H1 (cell line): ENCODE results near the gene RAB36. TPM values are rescaled to one million over a fixed set of nuclear protein-coding genes. Genes with fewer than 3 reads are reported as not detected.
A peak's percentile ranks its signal among the peaks of the same experiment; 100 is the strongest.

Experiments used
- CTCF ChIA-PET: fragments of 300-600 bp; sonication (Branson Sonifier 250); formaldehyde crosslinking; loops from one replicate; lab custom pipeline; 2021; ENCODE audit not compliant: partially characterized antibody; lab: Charles Lee
- POLR2A ChIA-PET: fragments of 300-600 bp; sonication (Branson Sonifier 250); formaldehyde crosslinking; loops from one replicate; lab custom pipeline; 2021; ENCODE audit warnings: inconsistent platforms; ENCODE audit not compliant: partially characterized antibody; lab: Charles Lee
- DNase-seq, 2 experiments: peaks; one replicate each; pipeline versions ENCODE4 v3.0.0 to v3.0.0-alpha.2; 2010 to 2022; ENCODE audit warnings: low spot score in 2 of 2, low read depth in 1 of 2, mixed read lengths in 1 of 2
- FAIRE-seq: peaks from 2 replicates; lab custom pipeline; 2011; peaks lifted over from hg19 to GRCh38; lab: Jason Lieb, UNC
- H2AFZ ChIP-seq: 2 replicates; pipeline ENCODE4 v1.8.1; 2012; ENCODE audit warnings: low read length, inconsistent platforms
- H2AK5ac ChIP-seq: 2 replicates; pipeline ENCODE4 v1.6.1; 2013; ENCODE audit warnings: low read depth, low read length
- H2BK120ac ChIP-seq: replicated peaks from 2 replicates; pipeline ENCODE3; 2013; ENCODE audit warnings: low read depth, low read length, inconsistent platforms
- H2BK12ac ChIP-seq: 2 replicates; pipeline ENCODE4 v1.6.1; 2013; ENCODE audit warnings: low read depth, low read length
- H2BK15ac ChIP-seq: 2 replicates; pipeline ENCODE4 v1.6.1; 2013; ENCODE audit warnings: low read length
- H2BK20ac ChIP-seq: 2 replicates; pipeline ENCODE4 v1.6.1; 2013; ENCODE audit warnings: low read length
- H2BK5ac ChIP-seq: 2 replicates; pipeline ENCODE4 v1.6.1; 2013; ENCODE audit warnings: low read depth, low read length
- H3K14ac ChIP-seq: 2 replicates; pipeline ENCODE4 v1.6.1; 2013; ENCODE audit warnings: inconsistent platforms; ENCODE audit not compliant: insufficient read length
- H3K18ac ChIP-seq: 2 replicates; pipeline ENCODE4 v1.6.1; 2013; ENCODE audit warnings: low read length; ENCODE audit errors: extremely low read depth
- H3K23ac ChIP-seq: 2 replicates; pipeline ENCODE4 v1.6.1; 2013; ENCODE audit warnings: inconsistent platforms; ENCODE audit not compliant: insufficient read length
- H3K23me2 ChIP-seq: 2 replicates; pipeline ENCODE4 v1.6.1; 2013; ENCODE audit warnings: low read depth, low read length
- H3K27ac ChIP-seq: 2 replicates; pipeline ENCODE4 v1.6.1; 2011; ENCODE audit warnings: low read depth, low read length, inconsistent platforms
- H3K27me3 ChIP-seq, 4 experiments: replicated peaks in 1 of 4; 1 replicate in 1 of 4; 2 replicates in 3 of 4; pipeline versions ENCODE4 v1.6.1 to v1.8.1; 2011 to 2013; ENCODE audit warnings: low read length in 3 of 4, mild to moderate bottlenecking in 3 of 4, inconsistent platforms in 2 of 4, mixed read lengths in 2 of 4, moderate library complexity in 1 of 4; ENCODE audit not compliant: control insufficient read depth in 3 of 4, insufficient read depth in 3 of 4; ENCODE audit errors: extremely low read depth in 1 of 4
- H3K36me3 ChIP-seq, 4 experiments: 2 replicates each; pipeline versions ENCODE4 v1.6.1 to v1.8.1; 2011 to 2013; ENCODE audit warnings: mild to moderate bottlenecking in 4 of 4, low read length in 3 of 4, moderate library complexity in 2 of 4, control low read depth in 1 of 4, inconsistent platforms in 1 of 4; ENCODE audit not compliant: insufficient read depth in 4 of 4, control insufficient read depth in 2 of 4
- H3K4ac ChIP-seq: replicated peaks from 2 replicates; pipeline ENCODE3; 2013; ENCODE audit warnings: low read length, low read depth, mixed read lengths, inconsistent platforms; ENCODE audit not compliant: insufficient read length
- H3K4me1 ChIP-seq, 4 experiments: replicated peaks in 1 of 4; 1 replicate in 1 of 4; 2 replicates in 3 of 4; pipeline versions ENCODE4 v1.6.1 to v1.8.1; 2011 to 2013; ENCODE audit warnings: low read length in 3 of 4, inconsistent platforms in 2 of 4, mixed read lengths in 1 of 4; ENCODE audit not compliant: insufficient read depth in 4 of 4, control insufficient read depth in 3 of 4
- H3K4me2 ChIP-seq, 2 experiments: 2 replicates each; pipeline versions ENCODE4 v1.6.1 to v1.8.1; 2011 to 2013; ENCODE audit warnings: low read depth in 2 of 2, low read length in 2 of 2, control low read depth in 1 of 2, inconsistent platforms in 1 of 2, mild to moderate bottlenecking in 1 of 2; ENCODE audit not compliant: insufficient read depth in 1 of 2
- H3K4me3 ChIP-seq, 4 experiments: fragments of 200-600, 300-600 bp in 1 of 4; sonication (generic), shearing (Covaris generic), sonication (Bioruptor Twin) in 1 of 4; 2 replicates each; pipeline versions ENCODE4 v1.5.1 to v1.8.1; 2011 to 2016; ENCODE audit warnings: low read length in 4 of 4, low read depth in 3 of 4, control low read depth in 2 of 4, inconsistent platforms in 2 of 4, mild to moderate bottlenecking in 2 of 4, mixed read lengths in 1 of 4, moderate library complexity in 1 of 4; ENCODE audit not compliant: insufficient read depth in 2 of 4; ENCODE audit errors: extremely low read depth in 1 of 4
- H3K56ac ChIP-seq: replicated peaks from 2 replicates; pipeline ENCODE3; 2013; ENCODE audit warnings: low read depth, mild to moderate bottlenecking, mixed read lengths, low read length, inconsistent platforms; ENCODE audit not compliant: insufficient read length
- H3K79me1 ChIP-seq: 2 replicates; pipeline ENCODE4 v1.6.1; 2013; ENCODE audit warnings: low read depth, low read length, control low read depth
- H3K79me2 ChIP-seq, 2 experiments: 2 replicates each; pipeline versions ENCODE4 v1.6.1 to v1.8.1; 2012 to 2013; ENCODE audit warnings: low read length in 2 of 2, mild to moderate bottlenecking in 2 of 2, inconsistent platforms in 1 of 2; ENCODE audit not compliant: insufficient read depth in 2 of 2, control insufficient read depth in 1 of 2
- H3K9ac ChIP-seq, 4 experiments: replicated peaks in 1 of 4; 1 replicate in 1 of 4; 2 replicates in 3 of 4; pipeline versions ENCODE4 v1.6.1 to v1.8.1; 2011 to 2013; ENCODE audit warnings: low read depth in 3 of 4, low read length in 3 of 4, control low read depth in 2 of 4, mild to moderate bottlenecking in 2 of 4, moderate library complexity in 2 of 4, inconsistent platforms in 1 of 4; ENCODE audit errors: extremely low read depth in 1 of 4
- H3K9me3 ChIP-seq, 2 experiments: 2 replicates each; pipeline versions ENCODE4 v1.6.1 to v1.8.1; 2012 to 2013; ENCODE audit warnings: mild to moderate bottlenecking in 2 of 2, moderate library complexity in 2 of 2, control low read depth in 1 of 2, inconsistent platforms in 1 of 2, low read depth in 1 of 2, low read length in 1 of 2, mixed read lengths in 1 of 2; ENCODE audit not compliant: insufficient read depth in 2 of 2
- H4K20me1 ChIP-seq, 2 experiments: replicated peaks in 1 of 2; 2 replicates each; pipeline versions ENCODE3 to v1.8.1; 2011 to 2013; ENCODE audit warnings: inconsistent platforms in 2 of 2, low read length in 2 of 2, mild to moderate bottlenecking in 1 of 2; ENCODE audit not compliant: insufficient read depth in 2 of 2, control insufficient read depth in 1 of 2
- H4K5ac ChIP-seq: 2 replicates; pipeline ENCODE4 v1.6.1; 2013; ENCODE audit warnings: low read length, low read depth, mixed read lengths, inconsistent platforms; ENCODE audit not compliant: insufficient read length
- H4K8ac ChIP-seq: 2 replicates; pipeline ENCODE4 v1.8.0; 2013; ENCODE audit warnings: mild to moderate bottlenecking, moderate library complexity, low read length, inconsistent platforms; ENCODE audit not compliant: insufficient read depth; ENCODE audit errors: extremely low read depth
- H4K91ac ChIP-seq: replicated peaks from 2 replicates; pipeline ENCODE3; 2013; ENCODE audit warnings: low read length, mixed read lengths, inconsistent platforms; ENCODE audit not compliant: insufficient read length
- CTCF ChIP-seq, 3 experiments: IDR thresholded peaks; 1 replicate in 2 of 3; 2 replicates in 1 of 3; pipeline versions ENCODE4 v1.5.1 to v1.6.1; 2011; ENCODE audit warnings: low read length in 3 of 3, mild to moderate bottlenecking in 3 of 3, inconsistent platforms in 2 of 3, low read depth in 1 of 3, moderate library complexity in 1 of 3; ENCODE audit not compliant: insufficient read depth in 1 of 3; ENCODE audit errors: control extremely low read depth in 1 of 3
- POLR2A ChIP-seq, 2 experiments: IDR thresholded peaks; 1 replicate in 1 of 2; 2 replicates in 1 of 2; pipeline ENCODE4 v1.6.1; 2011; ENCODE audit warnings: low read depth in 2 of 2, low read length in 2 of 2, mild to moderate bottlenecking in 2 of 2; ENCODE audit errors: control extremely low read depth in 1 of 2
- WGBS, 2 experiments: shearing (Covaris generic) in 1 of 2; methylation state at CpG; one replicate each; pipeline versions ENCODE4 v1.1.6 to v1.1.7; 2013 to 2015; ENCODE audit warnings: low lambda C conversion rate in 2 of 2, mixed read lengths in 2 of 2, inconsistent platforms in 1 of 2, low coverage in 1 of 2, missing lambda C conversion rate in 1 of 2; ENCODE audit not compliant: insufficient replicate concordance in 2 of 2, insufficient coverage in 1 of 2, insufficient read length in 1 of 2; ENCODE audit errors: extremely low coverage in 1 of 2, missing lambda C conversion rate in 1 of 2; 5-methylcytosine and 5-hydroxymethylcytosine counted together
- polyA plus RNA-seq, 7 experiments: library from polyadenylated mRNA; depleted of rRNA in 3 of 7; stranded (reverse) in 5 of 7; unstranded in 2 of 7; fragments of >200 nt in 5 of 7; fragments of 200-250 nt in 2 of 7; gene quantifications; 1 replicate in 5 of 7; 2 replicates in 1 of 7; 4 replicates in 1 of 7; pipeline versions ENCODE4 v1.2.1 to v1.2.3, GENCODE V29; 2011 to 2013; ENCODE audit warnings: missing spikeins in 2 of 7, mixed read lengths in 2 of 7
- total RNA-seq: library from RNA; stranded (reverse); fragmentation: NEBNext Ultra II Directional; extraction: Animal tissue kit (Norgen Biotek cat#: 25700); gene quantifications from 2 replicates; pipeline ENCODE4 v1.2.1, GENCODE V29; 2021

RAB36 gene
- total and polyA plus RNA-seq, 2 of the 8 experiments (the other 6 are each of a cell fraction or from before 2014, with no cell fraction given), result 1.0 to 1.5 TPM

- Histone ChIP-seq H3K4me1 (peaks cover 0 to 10% (median 4%) of the 10 kb centered on the region in 4 experiments; a peak in 3 of 7 replicates), H3K4ac (no peak overlapping the region), H3K23me2 (no peaks in the 10 kb centered on the region), H3K79me1 (no peaks in the 10 kb centered on the region), H2BK15ac (no peak overlapping the region), H3K27me3 (peaks cover 0 to 11% (median 5%) of the 10 kb centered on the region in 4 experiments; a peak in 3 of 7 replicates), H3K23ac (no peak overlapping the region), H3K9me3 (no peaks in the 10 kb centered on the region), H3K14ac (no peak overlapping the region), H4K91ac (no peak overlapping the region), H2BK12ac (no peak overlapping the region), H3K27ac (no peak overlapping the region), H4K8ac (no peak overlapping the region), H2AK5ac (no peak overlapping the region), H2BK5ac (no peak overlapping the region), H3K56ac (no peak overlapping the region), H3K36me3 (no peaks in the 10 kb centered on the region), H3K4me2 (no peak overlapping the region; a peak in 1 of 4 replicates), H4K20me1 (peaks cover 8 to 13% of the 10 kb centered on the region in 2 experiments), H2BK120ac (no peak overlapping the region), H2AFZ (no peak overlapping the region), H4K5ac (no peak overlapping the region), H3K9ac (no peak overlapping the region), H3K4me3 (no peak overlapping the region), H3K79me2 (no peaks in the 10 kb centered on the region), H2BK20ac (no peak overlapping the region), H3K18ac (no peak overlapping the region)
- CTCF ChIA-PET, result interaction anchor here (0.5 to 24.3 kb wide), 8 partner anchors 9 to 653 kb away, joined by 3 to 384 read pairs (median 4); no protein-coding TSS in a partner anchor
- FAIRE-seq (no peak), DNase-seq (no peak)
- WGBS, 2 experiments, result 77% methylated on average over 10 of the region's 10 CpGs; no CpG with 5 or more reads in 1 of the 2 experiments
- 0 out of 4 replicates have a peak, but pooled peaks of 1 of the 3 experiments have one; percentile 4 for TF ChIP-seq CTCF (IDR thresholded peaks at IDR 0.05; ENCODE audit: control extremely low read depth in 1 of 3, insufficient read depth in 1 of 3, low read depth in 1 of 3, low read length in 3 of 3)
- no peak for TF ChIP-seq POLR2A (IDR thresholded peaks at IDR 0.05; ENCODE audit: control extremely low read depth in 1 of 2, low read depth in 2 of 2, low read length in 2 of 2)
- POLR2A ChIA-PET, result interaction anchor here (0.5 kb wide), 1 partner anchor 185 kb away, joined by 3 read pairs; no protein-coding TSS in a partner anchor
Observed at GRCh38 chr22:23116506-23117263, 28.6 kb upstream of the RAB36 start.
